ENCODE data around the gene CYTH2. TPM values are rescaled to one million over a fixed set of nuclear protein-coding genes. Genes with fewer than 3 reads are reported as not detected.

Gene CYTH2
- total and polyA plus RNA-seq, 9 of the 15 experiments (the other 6 are each of a cell fraction or from before 2014, with no cell fraction given), result 1.8 to 45.2 (median 23.8) TPM

GRCh38 chr19:48492925-48493717, 24.0 kb downstream of the CYTH2 start (continued):
- no peak for TF ChIP-seq MAFF (IDR thresholded peaks at IDR 0.05; ENCODE audit: low read length)
- no peak for TF ChIP-seq ARID3A (IDR thresholded peaks at IDR 0.05; ENCODE audit: borderline replicate concordance, low read depth, low read length)
- peak; percentile 26; the same call in 1 of the 2 replicates for TF ChIP-seq HMBOX1 (IDR thresholded peaks at IDR 0.05)
- TF ChIP-seq ZNF263 (CRISPR knock-in tag; IDR thresholded peaks at IDR 0.05; ENCODE audit: borderline replicate concordance), result peak; percentile 82; the same call in 1 of the 2 replicates
- 0 out of 2 replicates have a peak, but pooled peaks have one; percentile 10 for TF ChIP-seq TOE1 (IDR thresholded peaks at IDR 0.05; ENCODE audit: borderline replicate concordance)
- no peak for TF ChIP-seq TOE1 (CRISPR knock-in tag; IDR thresholded peaks at IDR 0.05; ENCODE audit: borderline replicate concordance, low read depth)
- TF ChIP-seq CBX1 (IDR thresholded peaks at IDR 0.05; ENCODE audit: low read depth), result 0 out of 2 replicates have a peak, but pooled peaks have one; percentile 2
- peak; percentile 52 for TF ChIP-seq TBP (optimal IDR thresholded peaks at IDR 0.05; ENCODE audit: low read depth, low read length)
- TF ChIP-seq CREM (IDR thresholded peaks at IDR 0.05; ENCODE audit: low read depth), result peak; percentile 3
- peak; percentile 27; the same call in 1 of the 2 replicates for TF ChIP-seq CXXC5 (CRISPR knock-in tag; IDR thresholded peaks at IDR 0.05)
- peak; percentile 35 for TF ChIP-seq CCNT2 (IDR thresholded peaks at IDR 0.05; ENCODE audit: borderline replicate concordance, extremely low read depth, insufficient read length, low read depth, low read length)
- TF ChIP-seq RB1 (IDR thresholded peaks at IDR 0.05; ENCODE audit: low read depth), result peak; percentile 63; the same call in 1 of the 2 replicates
- peak; percentile 84 for TF ChIP-seq POLR2G (IDR thresholded peaks at IDR 0.05; ENCODE audit: low read depth, low read length)
- peak; percentile 69 for TF ChIP-seq VEZF1 (CRISPR knock-in tag; IDR thresholded peaks at IDR 0.05)
- no peak for TF ChIP-seq CGGBP1 (CRISPR knock-in tag; IDR thresholded peaks at IDR 0.05)
- no peak for TF ChIP-seq SRSF7 (optimal IDR thresholded peaks at IDR 0.05; ENCODE audit: low read depth, low read length)
- no peak; the same call in 1 of the 2 replicates for TF ChIP-seq CTBP1 (IDR thresholded peaks at IDR 0.05; ENCODE audit: borderline replicate concordance)
- TF ChIP-seq MEF2A (IDR thresholded peaks at IDR 0.05; ENCODE audit: control insufficient read depth, low read depth, low read length), result no peak

Data from K562 (cell line).